Fibroblast of mammary gland (primary cell): ENCODE data around the gene KIAA0319L.

Source experiments
- DNase-seq: peaks from one replicate; pipeline ENCODE4 v3.0.0-alpha.2; 2010; ENCODE audit warnings: low read depth
- H3K4me3 ChIP-seq: 2 replicates; pipeline ENCODE4 v1.5.1; 2011; ENCODE audit warnings: low read depth, mild to moderate bottlenecking, low read length, moderate library complexity; ENCODE audit not compliant: control insufficient read depth
- CTCF ChIP-seq: conservative IDR thresholded peaks from 2 replicates; pipeline ENCODE4 v1.5.1; 2011; ENCODE audit warnings: low read depth, low read length, inconsistent platforms; ENCODE audit not compliant: control insufficient read depth, insufficient read depth

Gene KIAA0319L

GRCh38 chr1:35430762-35431161 lies 126.4 kb downstream of the KIAA0319L start:
- DNase-seq: no peak
- no peak overlapping the region for H3K4me3 ChIP-seq
- TF ChIP-seq CTCF: no peak

- no peak for TF ChIP-seq CTCF
- DNase-seq: no peak
- H3K4me3 ChIP-seq: no peak overlapping the region
Measured at GRCh38 chr1:35428360-35428759, 128.8 kb downstream of the KIAA0319L start.

- H3K4me3 ChIP-seq: no peak overlapping the region
- no peak for TF ChIP-seq CTCF
- DNase-seq: no peak
Measured at GRCh38 chr1:35426097-35426586, 131.1 kb downstream of the KIAA0319L start.

- DNase-seq: no peak
- H3K4me3 ChIP-seq: no peak overlapping the region
Measured at GRCh38 chr1:35408925-35409324, 148.3 kb downstream of the KIAA0319L start.

GRCh38 chr1:35407743-35408142 lies 149.5 kb downstream of the KIAA0319L start:
- no peak overlapping the region for H3K4me3 ChIP-seq
- DNase-seq: no peak
- TF ChIP-seq CTCF: no peak

More at GRCh38 chr1:35408925-35409324, 148.3 kb downstream of the KIAA0319L start:
- TF ChIP-seq CTCF: no peak

GRCh38 chr1:35406103-35406502 lies 151.1 kb downstream of the KIAA0319L start:
- DNase-seq: no peak
- H3K4me3 ChIP-seq: no peak overlapping the region
- TF ChIP-seq CTCF: no peak

- H3K4me3 ChIP-seq: no peak overlapping the region
- no peak for TF ChIP-seq CTCF
- DNase-seq: no peak
Measured at GRCh38 chr1:35401049-35401448, 156.2 kb downstream of the KIAA0319L start.
